ENCODE data around the gene CD79B.

The CD79B gene

GRCh38 chr17:63954402-63955063, 22.4 kb upstream of the CD79B start:
- DNase-seq (ENCODE audit: low read depth): peak; percentile 67
- H3K4me3 ChIP-seq (ENCODE audit: low read depth, low read length): no peak overlapping the region
- no peak for TF ChIP-seq CTCF (IDR thresholded peaks at IDR 0.05; ENCODE audit: insufficient read depth, low read depth, low read length, missing control alignments)

- TF ChIP-seq CTCF (IDR thresholded peaks at IDR 0.05; ENCODE audit: insufficient read depth, low read depth, low read length, missing control alignments): peak; percentile 74
- peak; percentile 77 for DNase-seq (ENCODE audit: low read depth)
- no peak overlapping the region for H3K4me3 ChIP-seq (ENCODE audit: low read depth, low read length)
Observed at GRCh38 chr17:63950940-63951907, 19.1 kb upstream of the CD79B start.

GRCh38 chr17:63949576-63950250, 17.6 kb upstream of the CD79B start:
- H3K4me3 ChIP-seq (ENCODE audit: low read depth, low read length): no peak overlapping the region
- no peak for TF ChIP-seq CTCF (IDR thresholded peaks at IDR 0.05; ENCODE audit: insufficient read depth, low read depth, low read length, missing control alignments)
- no peak for DNase-seq (ENCODE audit: low read depth)

- DNase-seq (ENCODE audit: low read depth): no peak
Observed at GRCh38 chr17:63948521-63948920, 16.4 kb upstream of the CD79B start.

GRCh38 chr17:63947711-63948330, 15.7 kb upstream of the CD79B start:
- TF ChIP-seq CTCF (IDR thresholded peaks at IDR 0.05; ENCODE audit: insufficient read depth, low read depth, low read length, missing control alignments): no peak
- H3K4me3 ChIP-seq (ENCODE audit: low read depth, low read length): no peak overlapping the region
- no peak for DNase-seq (ENCODE audit: low read depth)

More at GRCh38 chr17:63948521-63948920, 16.4 kb upstream of the CD79B start:
- no peak for TF ChIP-seq CTCF (IDR thresholded peaks at IDR 0.05; ENCODE audit: insufficient read depth, low read depth, low read length, missing control alignments)
- no peak overlapping the region for H3K4me3 ChIP-seq (ENCODE audit: low read depth, low read length)
